Stimulated activated CD8-positive, alpha-beta memory T cell treated with anti-CD3 and anti-CD28 coated beads, Interleukin-2, amount 100 ng/mL, for 48 hours (primary cell): ENCODE measurements around the gene ATP8A1.
"Not testable (repeated sequence)": the region's sequence is repeated elsewhere in the genome, so short reads cannot be mapped to it uniquely, and the experiment has no call there.

Source experiments
- DNase-seq, 2 donors: peaks; one replicate each; pipeline ENCODE4 v3.0.0-alpha.2; 2020; ENCODE audit warnings: low read depth in 2 of 2

The ATP8A1 gene

GRCh38 chr4:42656944-42657792 lies at the start of gene ATP8A1:
TSS of gene ATP8A1 (minus strand) at chr4:42657105. CDS start at chr4:42656873, 232 bp downstream.
- peak; percentile 88 to 97 for DNase-seq

DNA sequence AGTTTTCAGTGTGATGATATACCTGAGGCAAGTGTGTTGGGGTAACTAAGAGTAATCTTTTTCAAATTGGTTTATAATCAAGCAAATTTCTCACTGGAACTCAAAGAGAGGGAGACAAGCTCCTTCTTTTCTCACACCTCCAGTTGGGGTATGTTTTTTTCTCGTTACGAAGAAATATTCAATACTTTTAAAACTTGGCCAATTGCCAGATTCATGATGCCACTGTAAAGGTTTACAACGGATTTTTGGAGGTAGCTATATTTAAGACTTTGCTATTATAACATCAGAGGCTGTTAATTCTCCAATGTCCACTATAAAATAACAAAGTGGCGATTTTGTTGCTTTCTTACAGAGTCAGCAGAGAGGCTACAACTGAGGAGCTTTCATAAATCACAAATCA lies 49.2 kb upstream of the ATP8A1 start:
- DNase-seq = no peak

GRCh38 chr4:42703813-42704212 lies 46.9 kb upstream of the ATP8A1 start:
- DNase-seq = no peak

DNA sequence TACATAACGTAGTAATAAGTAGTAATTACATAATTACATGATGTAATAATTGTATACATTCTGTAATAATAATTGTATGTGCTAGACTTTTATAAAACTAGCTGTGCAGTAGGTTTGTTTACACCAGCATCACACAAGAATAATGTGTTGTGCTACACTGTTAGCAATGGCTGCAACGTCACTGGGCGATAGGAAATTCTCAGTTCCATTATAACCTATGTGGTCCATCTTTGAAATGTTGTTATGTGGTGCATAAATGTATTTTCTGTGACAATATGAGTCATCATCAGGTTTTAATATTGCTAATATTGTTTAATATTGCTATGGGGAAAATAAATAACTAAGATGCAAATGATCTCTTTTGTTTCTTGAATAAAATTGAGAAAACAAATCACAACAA lies 46.0 kb upstream of the ATP8A1 start:
- DNase-seq = no peak

DNA sequence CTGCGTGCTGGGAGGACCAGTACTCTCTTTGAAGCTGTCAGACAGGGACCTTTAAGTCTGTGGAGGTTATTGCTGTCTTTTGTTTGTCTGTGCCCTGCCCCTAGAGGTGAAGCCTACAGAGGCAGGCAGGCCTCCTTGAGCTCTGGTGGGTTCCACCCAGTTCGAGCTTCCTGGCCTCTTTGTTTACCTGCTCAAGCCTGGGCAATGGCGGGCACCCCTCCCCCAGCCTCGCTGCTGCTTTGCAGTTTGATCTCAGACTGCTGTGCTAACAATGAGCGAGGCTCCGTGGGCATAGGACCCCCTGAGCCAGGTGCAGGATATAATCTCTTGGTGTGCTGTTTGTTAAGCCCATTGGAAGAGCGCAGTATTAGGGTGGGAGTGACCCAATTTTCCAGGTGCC lies 44.9 kb upstream of the ATP8A1 start:
- not testable (repeated sequence) for DNase-seq

DNA sequence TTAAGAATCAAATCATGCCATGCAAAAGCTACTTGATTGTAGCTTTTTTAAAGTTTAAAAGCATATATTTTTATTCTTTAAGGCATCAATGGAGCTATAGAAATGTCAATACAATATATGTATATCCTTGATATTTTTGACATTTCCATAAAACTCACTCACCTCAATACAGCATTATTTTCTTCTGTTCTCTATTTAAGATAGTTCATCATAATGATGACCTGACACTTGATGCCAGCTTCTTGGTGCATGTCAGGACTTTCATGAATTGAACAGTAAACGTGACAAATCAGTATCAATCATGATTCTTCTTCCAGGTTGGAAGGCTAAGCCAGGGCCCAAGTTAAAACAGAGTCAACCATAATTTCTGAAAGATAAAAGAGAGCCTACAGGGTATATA lies 33.6 kb upstream of the ATP8A1 start:
- DNase-seq = no peak

DNA sequence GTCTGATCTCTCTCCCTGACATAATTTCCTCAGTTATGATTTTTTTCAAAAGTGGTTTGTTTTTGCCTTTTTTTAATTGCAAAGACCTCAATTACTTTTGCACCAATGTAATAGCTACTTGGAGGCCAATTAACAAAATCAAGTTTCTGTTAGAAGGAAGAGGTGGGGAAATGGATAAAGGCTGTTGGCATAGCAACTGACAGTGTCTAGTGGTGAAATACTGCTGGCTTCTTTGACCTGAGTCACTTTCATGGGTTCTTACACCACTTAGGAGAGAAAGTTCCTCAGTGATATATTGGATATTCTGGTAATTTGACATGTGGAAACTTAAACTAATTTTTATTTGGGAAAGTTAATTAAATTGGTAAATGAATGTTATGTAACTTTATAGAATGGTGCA lies 26.5 kb upstream of the ATP8A1 start:
- DNase-seq = no peak

DNA sequence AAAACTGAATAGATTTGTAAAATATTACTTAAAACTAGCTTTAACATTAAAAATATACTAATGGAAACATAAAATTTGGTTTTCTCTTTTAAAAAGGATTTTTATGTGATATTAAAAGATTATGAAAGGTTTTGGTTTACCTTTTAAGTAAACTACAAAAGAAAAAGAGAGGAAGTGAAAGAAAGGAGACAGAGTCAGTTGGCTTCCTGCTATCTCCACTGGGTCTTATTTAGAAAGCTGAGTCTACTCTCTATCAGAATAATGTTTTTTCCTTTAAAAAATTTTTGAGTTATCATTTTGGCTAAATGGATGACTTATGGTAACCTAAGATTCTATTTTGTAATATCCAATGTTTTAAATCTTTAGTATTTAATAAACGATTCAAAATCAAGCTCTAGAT lies 21.6 kb upstream of the ATP8A1 start:
- DNase-seq = no peak

DNA sequence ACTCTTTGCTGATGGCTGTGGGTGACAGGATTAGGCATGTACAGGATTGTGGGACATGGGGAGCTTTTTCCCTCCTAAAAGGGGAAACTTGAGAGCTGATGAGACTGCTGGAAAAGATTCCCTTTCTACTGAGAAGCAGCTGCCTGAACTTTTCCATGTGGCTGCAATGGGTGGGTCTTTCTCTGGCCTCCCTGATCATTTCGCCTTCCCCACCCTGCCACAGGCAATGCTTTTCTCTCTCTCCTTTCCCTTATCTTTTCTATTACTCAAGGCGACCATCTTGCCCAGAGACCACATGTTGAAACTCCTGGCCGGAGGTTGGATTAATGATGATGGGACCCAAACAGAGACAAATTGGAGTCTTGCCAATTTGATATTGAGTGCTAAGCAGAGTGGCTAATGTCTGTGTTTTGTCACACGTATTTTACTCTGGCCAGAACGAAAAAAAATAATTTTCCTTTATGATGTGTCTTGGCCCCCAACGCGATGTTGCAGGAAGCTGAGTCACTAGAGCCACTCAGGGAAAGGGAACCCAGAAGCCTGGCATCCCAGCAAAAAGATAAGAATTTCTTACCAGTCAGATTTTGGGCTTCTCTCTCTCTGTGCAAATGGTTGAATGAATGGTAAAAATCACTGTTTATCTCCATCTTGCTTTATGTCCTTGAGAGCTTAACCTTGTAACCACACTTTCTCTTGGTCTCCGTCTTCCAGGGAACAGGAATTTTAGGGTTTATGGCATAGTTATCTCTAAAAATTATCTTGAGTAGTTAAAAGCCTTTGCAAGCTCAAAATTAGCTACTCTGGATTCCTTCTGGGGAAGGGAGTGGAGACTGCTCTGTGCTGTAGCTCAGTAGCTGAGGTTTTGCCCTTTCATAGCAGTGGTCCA lies 19.4 kb upstream of the ATP8A1 start:
- DNase-seq = no peak

GRCh38 chr4:42673082-42673425 lies 16.1 kb upstream of the ATP8A1 start:
- no peak for DNase-seq

- no peak for DNase-seq
Observed at GRCh38 chr4:42672359-42673081, 15.6 kb upstream of the ATP8A1 start.

- DNase-seq = peak in 1 of 2 donors; percentile 26
Observed at GRCh38 chr4:42671431-42672194, 14.7 kb upstream of the ATP8A1 start.

DNA sequence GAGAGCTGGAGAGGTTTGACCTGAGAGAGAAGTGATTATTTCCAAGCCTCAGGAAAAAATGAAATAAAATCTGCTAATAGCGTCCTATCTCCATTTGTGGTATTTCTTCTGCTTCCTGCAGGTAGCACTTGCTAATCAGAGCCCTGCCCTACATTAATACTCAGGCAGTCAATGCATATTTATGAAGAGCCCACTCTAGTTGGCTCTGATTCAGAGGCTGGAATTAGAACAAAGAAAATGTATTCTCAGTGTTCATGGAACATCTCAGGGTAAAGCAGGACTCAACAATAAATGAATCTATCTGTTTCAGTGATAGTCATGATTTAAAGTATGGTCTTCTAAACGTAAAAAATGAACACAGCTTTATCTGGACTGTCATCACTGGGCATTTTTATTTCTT lies 1.4 kb upstream of the ATP8A1 start:
- DNase-seq = no peak

DNA sequence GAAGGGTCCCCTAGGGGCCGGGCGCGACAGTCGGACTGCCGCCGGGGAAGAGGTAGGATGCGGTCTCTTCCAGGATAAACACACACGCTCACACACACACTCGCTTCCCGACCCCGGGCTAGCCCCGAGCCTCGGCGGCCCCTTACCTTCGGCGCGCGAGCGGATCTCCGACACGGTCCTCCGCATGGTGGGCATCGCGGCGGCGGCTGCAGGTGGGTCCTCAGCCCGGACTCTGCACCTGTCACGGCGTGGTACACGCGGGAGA lies 294 bp downstream of the ATP8A1 start:
- DNase-seq = no peak

- no peak for DNase-seq
Observed at GRCh38 chr4:42655921-42656678, 805 bp downstream of the ATP8A1 start.

DNA sequence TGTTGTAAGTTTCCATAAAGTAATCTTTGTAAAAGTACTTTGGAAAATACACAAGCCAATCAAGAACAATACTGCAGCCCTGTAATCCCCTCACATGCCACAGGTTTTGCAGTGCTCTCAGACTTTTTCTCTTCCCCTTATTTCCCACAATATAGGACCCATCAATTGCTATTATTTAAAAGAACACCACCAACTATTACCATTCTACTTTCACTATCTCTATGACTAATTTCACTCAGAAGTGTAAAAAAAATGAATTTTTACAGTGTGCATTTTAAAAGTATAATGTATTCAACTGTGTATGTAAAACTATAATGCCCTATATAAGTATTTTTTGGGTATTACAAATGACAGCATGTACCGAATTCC lies 1.7 kb downstream of the ATP8A1 start:
- DNase-seq = no peak

DNA sequence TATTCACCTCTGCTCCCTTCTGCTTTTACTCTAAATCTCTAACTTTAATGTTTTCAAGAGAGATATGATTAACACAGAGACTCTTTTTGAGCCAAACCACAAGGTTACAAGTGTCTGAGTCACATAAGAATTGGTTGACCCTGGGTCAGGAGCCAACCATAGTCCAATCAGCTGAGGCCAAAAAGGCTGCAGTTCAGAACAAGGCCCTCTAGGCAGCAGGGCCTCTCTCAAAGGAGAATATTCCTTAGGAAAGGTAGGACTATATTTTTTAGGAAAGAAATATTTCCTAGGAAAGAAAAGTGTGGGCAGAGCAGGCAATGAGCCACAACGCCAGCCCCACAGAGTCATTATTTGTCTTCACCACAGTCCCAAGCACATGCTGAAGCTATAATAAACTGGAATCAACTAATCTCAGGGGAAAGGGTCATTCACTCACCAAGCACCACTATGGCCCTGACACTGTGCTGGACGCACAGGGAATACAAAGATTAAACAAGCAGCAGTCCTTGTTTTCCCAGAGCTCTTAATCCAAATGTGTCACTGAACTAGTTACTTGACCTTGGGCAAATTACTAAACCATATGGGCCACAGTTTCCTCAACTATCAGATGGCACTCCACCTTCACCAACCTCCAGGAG lies 2.2 kb downstream of the ATP8A1 start:
- no peak for DNase-seq

DNA sequence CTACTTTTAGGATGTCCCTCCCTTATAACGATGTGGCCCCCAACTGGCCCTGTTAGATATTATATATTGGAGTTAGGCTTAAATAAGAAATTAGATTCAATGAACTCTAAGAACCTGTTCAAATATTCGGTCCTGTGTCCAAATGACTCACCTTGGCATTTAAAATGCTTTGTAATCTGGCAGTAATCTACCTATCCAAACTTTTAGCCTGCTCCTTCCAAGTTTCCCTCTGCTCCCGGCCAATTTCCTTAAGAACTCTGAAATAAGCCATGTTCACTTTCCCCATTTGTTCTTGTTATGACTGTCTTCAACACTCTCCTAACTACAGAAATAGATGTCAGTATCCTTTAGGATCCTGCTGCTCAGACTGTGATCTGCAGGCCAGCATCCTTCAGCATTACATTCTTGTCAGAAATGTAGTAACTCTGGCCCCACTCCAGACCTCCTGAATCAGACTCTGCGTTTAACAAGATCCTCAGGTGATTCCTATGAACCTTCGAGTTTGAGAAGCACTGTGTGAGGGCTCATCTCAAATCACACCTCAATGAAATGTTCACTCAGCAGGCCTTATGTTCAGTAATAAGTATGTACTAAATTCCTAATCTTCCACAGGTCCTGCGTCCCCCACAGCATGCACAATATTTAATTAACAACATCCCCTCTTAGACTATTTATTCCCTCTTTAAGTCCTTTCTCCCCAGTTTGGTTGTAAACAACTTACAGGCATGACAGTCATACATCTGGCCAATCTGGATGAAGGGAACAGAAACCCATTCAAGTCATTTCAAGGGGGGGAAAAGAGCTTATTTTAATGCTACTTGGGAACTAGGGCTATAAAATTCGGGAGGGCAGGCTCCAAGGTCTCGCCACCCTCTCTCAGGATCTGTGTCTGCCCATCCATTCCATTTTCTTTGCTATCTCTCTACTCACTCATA lies 3.0 kb downstream of the ATP8A1 start:
- no peak for DNase-seq

DNA sequence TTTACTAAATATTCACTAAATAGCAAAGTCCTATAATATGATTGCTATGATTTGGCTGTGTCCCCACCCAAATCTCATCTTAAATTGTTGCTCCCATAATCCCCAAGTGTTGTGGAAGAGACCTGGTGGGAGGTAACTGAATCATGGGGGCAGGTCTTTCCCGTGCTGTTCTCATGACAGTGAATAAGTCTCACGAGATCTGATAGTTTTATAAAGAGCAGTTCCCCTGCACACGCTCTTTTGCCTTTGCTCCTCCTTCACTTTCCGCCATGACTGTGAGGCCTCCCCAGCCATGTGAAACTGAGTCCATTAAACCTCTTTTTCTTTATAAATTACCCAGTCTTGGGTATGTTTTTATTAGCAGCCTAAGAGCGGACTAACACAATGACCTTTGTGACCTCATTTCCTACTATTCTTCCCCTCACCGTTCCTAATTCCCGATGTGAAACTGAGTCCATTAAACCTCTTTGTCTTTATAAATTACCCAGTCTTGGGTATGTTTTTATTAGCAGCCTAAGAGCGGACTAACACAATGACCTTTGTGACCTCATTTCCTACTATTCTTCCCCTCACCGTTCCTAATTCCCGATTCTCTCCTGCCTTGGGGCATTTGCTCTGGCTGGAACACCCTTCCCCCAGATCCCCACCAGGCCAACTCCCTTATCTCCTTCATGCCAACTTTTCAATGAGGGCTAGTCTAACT lies 4.2 kb downstream of the ATP8A1 start:
- DNase-seq = not testable (repeated sequence)
